B cell (primary cell): ENCODE data around the gene IFT74. TPM values are rescaled to one million over a fixed set of nuclear protein-coding genes. Genes with fewer than 3 reads are reported as not detected.

Source experiments
- ATAC-seq: fragments of 200-7000 bp; cut with Tn5 transposase; one replicate; pipeline ENCODE4 v1.10.0; 2021; ENCODE audit warnings: low read depth, mild to moderate bottlenecking, moderate number of reproducible peaks, moderate library complexity
- CTCF ChIA-PET: fragments of 350-600 bp; sonication (Branson Sonifier 250); formaldehyde crosslinking; loops from one replicate; lab custom pipeline; 2021; ENCODE audit warnings: antibody characterized with exemption, inconsistent platforms; lab: Charles Lee
- POLR2A ChIA-PET: fragments of 350-600 bp; sonication (Branson Sonifier 250); formaldehyde crosslinking; loops from one replicate; lab custom pipeline; 2021; ENCODE audit warnings: antibody characterized with exemption; lab: Charles Lee
- DNase-seq: peaks from one replicate; pipeline ENCODE4 v3.0.0; 2013
- H2AFZ ChIP-seq: 2 replicates; pipeline ENCODE4 v1.6.1; 2012; ENCODE audit warnings: mild to moderate bottlenecking, low read depth, low read length; ENCODE audit not compliant: insufficient read depth, poor library complexity, severe bottlenecking
- H3K27ac ChIP-seq, 2 donors: 1 replicate in 1 of 2; 2 replicates in 1 of 2; pipeline ENCODE4 v1.5.1; 2012 to 2013; ENCODE audit warnings: low read length in 2 of 2, mild to moderate bottlenecking in 2 of 2, moderate library complexity in 1 of 2
- H3K27me3 ChIP-seq, 4 experiments: fragments of 200-600 bp in 1 of 4; sonication (generic) in 1 of 4; replicated peaks in 1 of 4; 1 replicate in 2 of 4; 2 replicates in 2 of 4; pipeline versions ENCODE4 v1.6.1 to v1.7.0; 2013 to 2016; ENCODE audit warnings: low read length in 3 of 4, mild to moderate bottlenecking in 2 of 4, mixed read lengths in 1 of 4, moderate library complexity in 1 of 4; ENCODE audit not compliant: insufficient read depth in 4 of 4, control insufficient read depth in 3 of 4; ENCODE audit errors: control extremely low read depth in 1 of 4
- H3K36me3 ChIP-seq, 2 experiments: replicated peaks in 1 of 2; 1 replicate in 1 of 2; 2 replicates in 1 of 2; pipeline versions ENCODE4 v1.6.1 to v1.7.1; 2013; ENCODE audit warnings: low read length in 1 of 2; ENCODE audit not compliant: insufficient read depth in 2 of 2, control insufficient read depth in 1 of 2; ENCODE audit errors: control extremely low read depth in 1 of 2, extremely low read depth in 1 of 2
- H3K4me1 ChIP-seq, 2 donors: fragments of 200-600 bp in 1 of 2; sonication (generic) in 1 of 2; 1 replicate in 1 of 2; 2 replicates in 1 of 2; pipeline versions ENCODE4 v1.5.1 to v1.6.1; 2013 to 2017; ENCODE audit warnings: low read length in 2 of 2; ENCODE audit not compliant: control insufficient read depth in 2 of 2, insufficient read depth in 2 of 2
- H3K4me2 ChIP-seq: replicated peaks from 2 replicates; pipeline ENCODE3; 2012; ENCODE audit warnings: mild to moderate bottlenecking, low read depth, low read length; ENCODE audit not compliant: poor library complexity, severe bottlenecking
- H3K4me3 ChIP-seq, 5 experiments: fragments of 200-600 bp in 1 of 5; sonication (generic) in 1 of 5; 1 replicate in 3 of 5; 2 replicates in 2 of 5; pipeline versions ENCODE4 v1.5.1 to v1.7.0; 2011 to 2016; ENCODE audit warnings: low read length in 4 of 5, mild to moderate bottlenecking in 4 of 5, low read depth in 2 of 5, control low read depth in 1 of 5, moderate library complexity in 1 of 5; ENCODE audit not compliant: insufficient read depth in 1 of 5; ENCODE audit errors: control extremely low read depth in 1 of 5, extremely low read depth in 1 of 5
- H3K79me2 ChIP-seq: fragments of 200-600 bp; sonication (generic); one replicate; pipeline ENCODE4 v1.6.0; 2016; ENCODE audit warnings: low read length; ENCODE audit not compliant: control insufficient read depth, insufficient read depth
- H3K9ac ChIP-seq: fragments of 200-600 bp; sonication (generic); 2 replicates; pipeline ENCODE4 v1.6.1; 2017; ENCODE audit warnings: mild to moderate bottlenecking, low read length, moderate library complexity
- H3K9me3 ChIP-seq, 3 donors: one replicate each; pipeline versions ENCODE4 v1.6.1 to v1.7.1; 2013; ENCODE audit warnings: low read length in 2 of 3; ENCODE audit not compliant: control insufficient read depth in 2 of 3, insufficient read depth in 1 of 3; ENCODE audit errors: control extremely low read depth in 1 of 3
- H4K20me1 ChIP-seq: 2 replicates; pipeline ENCODE4 v1.6.0; 2012; ENCODE audit warnings: mild to moderate bottlenecking, low read length; ENCODE audit not compliant: insufficient read depth, control insufficient read depth, poor library complexity, severe bottlenecking
- H3K27ac Mint-ChIP-seq: one replicate; pipeline ENCODE4 v1.8.0; 2021; ENCODE audit warnings: mixed read lengths
- H3K27me3 Mint-ChIP-seq: one replicate; pipeline ENCODE4 v1.8.0; 2021; ENCODE audit warnings: mixed read lengths
- H3K4me1 Mint-ChIP-seq: one replicate; pipeline ENCODE4 v1.8.0; 2021; ENCODE audit warnings: mixed read lengths
- H3K4me3 Mint-ChIP-seq: one replicate; pipeline ENCODE4 v1.8.0; 2021; ENCODE audit warnings: mixed read lengths
- H3K9me3 Mint-ChIP-seq: one replicate; pipeline ENCODE4 v1.8.0; 2022; ENCODE audit warnings: mixed read lengths; ENCODE audit not compliant: insufficient read depth
- EZH2 ChIP-seq: IDR thresholded peaks from 2 replicates; pipeline ENCODE4 v1.6.1; 2012; ENCODE audit warnings: borderline replicate concordance, low read depth, mild to moderate bottlenecking, moderate library complexity, low read length; ENCODE audit not compliant: insufficient read depth, poor library complexity, severe bottlenecking
- WGBS: methylation state at CpG from one replicate; pipeline ENCODE4 v1.1.5; 2013; ENCODE audit warnings: missing lambda C conversion rate; ENCODE audit not compliant: insufficient coverage; 5-methylcytosine and 5-hydroxymethylcytosine counted together
- intact Hi-C: fragments of 100-400 bp; cut with micrococcal nuclease; formaldehyde crosslinking; loops from one replicate; pipeline ENCODE4 v1.10.0; 2022
- polyA plus RNA-seq: library from polyadenylated mRNA; depleted of rRNA; stranded (reverse); fragments of >200 nt; gene quantifications from 2 replicates; pipeline ENCODE4 v1.2.3, GENCODE V29; 2012
- total RNA-seq, 2 donors: library from RNA; stranded (reverse); fragments of 120-200 nt in 1 of 2; gene quantifications; 1 replicate in 1 of 2; 2 replicates in 1 of 2; pipeline versions ENCODE4 v1.2.3 to v1.2.4, GENCODE V29; 2013 to 2022
- TF ChIP-seq, protein P1 (sequence below): fragments of 200-600 bp; IDR thresholded peaks from one replicate; pipeline ENCODE4 v1.8.0; 2022; ENCODE audit warnings: antibody characterized with exemption, mild to moderate bottlenecking

The IFT74 gene
- total and polyA plus RNA-seq, 2 donors (not counting 1 experiment from before 2014, with no cell fraction given) = 2.0 to 22.6 TPM

DNA sequence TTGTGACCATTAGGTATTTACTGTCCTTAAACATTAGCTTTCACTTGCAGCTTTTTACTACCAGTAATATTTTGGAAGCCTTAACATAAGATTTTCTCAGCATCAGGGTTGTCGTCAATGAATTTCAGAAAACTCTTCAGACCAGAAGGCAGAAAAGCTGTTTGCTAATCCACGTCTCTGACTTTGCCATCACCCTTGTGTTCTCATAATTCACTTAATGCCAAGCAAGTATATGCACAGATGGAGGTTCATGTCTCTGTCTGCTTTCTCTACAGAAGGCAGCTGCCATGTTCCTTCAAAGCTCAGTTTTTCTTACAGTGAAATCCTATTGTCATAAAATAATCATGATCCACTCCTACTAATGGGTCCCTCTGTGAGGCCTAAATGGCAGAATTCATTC is 87.0 kb downstream of the IFT74 start:
- no peak overlapping the region for H3K4me2 ChIP-seq
- no peaks in the 10 kb centered on the region for H3K27me3 Mint-ChIP-seq
- ATAC-seq (no peak), DNase-seq (no peak)
- no peaks in the 10 kb centered on the region for H3K36me3 ChIP-seq
- H3K27me3 ChIP-seq = no peaks in the 10 kb centered on the region
- no peaks in the 10 kb centered on the region for H3K9me3 ChIP-seq
- H3K4me1 Mint-ChIP-seq = no peaks in the 10 kb centered on the region
- POLR2A ChIA-PET = no interaction called here
- no peak overlapping the region for H3K27ac Mint-ChIP-seq
- CTCF ChIA-PET = no interaction called here
- H4K20me1 ChIP-seq = no peaks in the 10 kb centered on the region
- no peak overlapping the region for H3K27ac ChIP-seq
- intact Hi-C loops = no loop called here
- no peak overlapping the region for H3K4me3 ChIP-seq
- H2AFZ ChIP-seq = no peak overlapping the region
- no peak overlapping the region for H3K4me3 Mint-ChIP-seq
- TF ChIP-seq, protein P1, sequence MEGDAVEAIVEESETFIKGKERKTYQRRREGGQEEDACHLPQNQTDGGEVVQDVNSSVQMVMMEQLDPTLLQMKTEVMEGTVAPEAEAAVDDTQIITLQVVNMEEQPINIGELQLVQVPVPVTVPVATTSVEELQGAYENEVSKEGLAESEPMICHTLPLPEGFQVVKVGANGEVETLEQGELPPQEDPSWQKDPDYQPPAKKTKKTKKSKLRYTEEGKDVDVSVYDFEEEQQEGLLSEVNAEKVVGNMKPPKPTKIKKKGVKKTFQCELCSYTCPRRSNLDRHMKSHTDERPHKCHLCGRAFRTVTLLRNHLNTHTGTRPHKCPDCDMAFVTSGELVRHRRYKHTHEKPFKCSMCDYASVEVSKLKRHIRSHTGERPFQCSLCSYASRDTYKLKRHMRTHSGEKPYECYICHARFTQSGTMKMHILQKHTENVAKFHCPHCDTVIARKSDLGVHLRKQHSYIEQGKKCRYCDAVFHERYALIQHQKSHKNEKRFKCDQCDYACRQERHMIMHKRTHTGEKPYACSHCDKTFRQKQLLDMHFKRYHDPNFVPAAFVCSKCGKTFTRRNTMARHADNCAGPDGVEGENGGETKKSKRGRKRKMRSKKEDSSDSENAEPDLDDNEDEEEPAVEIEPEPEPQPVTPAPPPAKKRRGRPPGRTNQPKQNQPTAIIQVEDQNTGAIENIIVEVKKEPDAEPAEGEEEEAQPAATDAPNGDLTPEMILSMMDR = no peak
- no peak for TF ChIP-seq EZH2
- no peaks in the 10 kb centered on the region for H3K4me1 ChIP-seq
- WGBS = 100% methylated on average over 2 of the region's 2 CpGs
- H3K79me2 ChIP-seq = no peaks in the 10 kb centered on the region
- no peak overlapping the region for H3K9ac ChIP-seq
- no peaks in the 10 kb centered on the region for H3K9me3 Mint-ChIP-seq

DNA sequence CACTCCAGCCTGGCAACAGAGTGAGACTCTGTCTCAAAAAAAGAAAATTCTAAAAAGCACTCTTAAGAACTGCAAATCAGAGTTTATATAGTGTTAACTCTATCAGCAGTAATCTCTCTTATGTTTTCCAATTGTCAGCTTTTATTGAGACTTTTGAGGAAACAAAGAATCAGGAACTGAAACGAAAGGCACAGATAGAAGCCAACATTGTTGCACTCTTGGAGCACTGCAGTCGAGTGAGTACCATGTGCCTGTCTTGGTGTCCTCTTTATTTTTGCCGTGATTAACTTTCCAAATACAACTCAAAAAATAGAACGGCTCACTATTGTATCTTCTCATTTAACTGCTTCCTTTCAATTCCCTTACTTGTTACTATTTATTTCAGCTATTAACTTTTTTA is 90.9 kb downstream of the IFT74 start:
- no peak for TF ChIP-seq EZH2
- TF ChIP-seq, protein P1 = no peak
- Histone ChIP-seq H2AFZ (no peak overlapping the region), H3K79me2 (no peaks in the 10 kb centered on the region), H3K27me3 (no peaks in the 10 kb centered on the region), H3K9me3 (no peaks in the 10 kb centered on the region), H3K36me3 (peaks cover 0 to 7% of the 10 kb centered on the region in 2 experiments), H3K4me3 (no peak overlapping the region), H4K20me1 (no peaks in the 10 kb centered on the region), H3K27ac (no peak overlapping the region), H3K9ac (no peak overlapping the region), H3K4me2 (no peak overlapping the region), H3K4me1 (no peaks in the 10 kb centered on the region)
- no peak overlapping the region for H3K27ac Mint-ChIP-seq
- no peaks in the 10 kb centered on the region for H3K27me3 Mint-ChIP-seq
- H3K9me3 Mint-ChIP-seq = no peaks in the 10 kb centered on the region
- ATAC-seq (no peak), DNase-seq (no peak)
- H3K4me1 Mint-ChIP-seq = no peaks in the 10 kb centered on the region
- POLR2A ChIA-PET = no interaction called here
- CTCF ChIA-PET = interaction anchor here (1.4 kb wide), 1 partner anchor 10 kb away, joined by 4 read pairs; no protein-coding TSS in a partner anchor
- intact Hi-C loops = no loop called here
- 81% methylated on average over 3 of the region's 4 CpGs for WGBS
- H3K4me3 Mint-ChIP-seq = no peak overlapping the region
